HEK293 (cell line): ENCODE measurements around the gene HOXA11.

Experiments used
- CTCF ChIA-PET: fragments of 350-600 bp; formaldehyde crosslinking; extraction: SDS; loops from one replicate; lab custom pipeline; 2021; ENCODE audit warnings: antibody characterized with exemption; lab: Yijun Ruan, JAX
- POLR2A ChIA-PET: fragments of 300-600 bp; formaldehyde crosslinking; extraction: SDS; loops from one replicate; lab custom pipeline; 2020; ENCODE audit warnings: antibody characterized with exemption, inconsistent platforms; lab: Yijun Ruan, JAX
- H3K27ac ChIP-seq: fragments of 200-500 bp; sonication (Bioruptor generic); 2 replicates; pipeline ENCODE4 v1.5.1; 2014; ENCODE audit warnings: low read depth, low read length, control low read depth, inconsistent platforms; ENCODE audit errors: extremely low read depth
- H3K36me3 ChIP-seq, 2 experiments: fragments of 200-500 bp in 1 of 2; sonication (Bioruptor generic) in 1 of 2; 1 replicate in 1 of 2; 2 replicates in 1 of 2; pipeline ENCODE4 v1.5.1; 2014 to 2017; ENCODE audit warnings: inconsistent platforms in 2 of 2, low read length in 2 of 2; ENCODE audit not compliant: control insufficient read depth in 2 of 2, insufficient read depth in 1 of 2
- H3K4me1 ChIP-seq: fragments of 200-500 bp; sonication (Bioruptor generic); 2 replicates; pipeline ENCODE4 v1.5.1; 2014; ENCODE audit warnings: mild to moderate bottlenecking, low read length, inconsistent platforms; ENCODE audit not compliant: control insufficient read depth, insufficient read depth
- H3K4me3 ChIP-seq: 2 replicates; pipeline ENCODE4 v1.5.1; 2011; ENCODE audit warnings: low read depth, mild to moderate bottlenecking, control low read depth, low read length, moderate library complexity
- H3K9me3 ChIP-seq: fragments of 200-500 bp; sonication (Bioruptor generic); 2 replicates; pipeline ENCODE4 v1.5.1; 2014; ENCODE audit warnings: low read depth, low read length, inconsistent platforms; ENCODE audit not compliant: control insufficient read depth, insufficient read depth
- BCL6B ChIP-seq: fragments of 450-650 bp; formaldehyde crosslinking; IDR thresholded peaks from 2 replicates; pipeline ENCODE4 v1.5.1; 2017; ENCODE audit warnings: missing biosample characterization, missing genetic modification characterization
- GLI2 ChIP-seq: fragments of 450-650 bp; formaldehyde crosslinking; IDR thresholded peaks from 2 replicates; pipeline ENCODE4; 2017; ENCODE audit warnings: missing biosample characterization, missing genetic modification characterization, low read depth, borderline replicate concordance
- HIC1 ChIP-seq: fragments of 450-650 bp; formaldehyde crosslinking; IDR thresholded peaks from 2 replicates; pipeline ENCODE4 v1.5.1; 2016; ENCODE audit warnings: missing biosample characterization, missing genetic modification characterization
- MZF1 ChIP-seq: fragments of 450-650 bp; formaldehyde crosslinking; IDR thresholded peaks from 2 replicates; pipeline ENCODE4 v1.5.1; 2017; ENCODE audit warnings: missing biosample characterization, missing genetic modification characterization, borderline replicate concordance
- SALL2 ChIP-seq: fragments of 450-650 bp; formaldehyde crosslinking; IDR thresholded peaks from 2 replicates; pipeline ENCODE4 v1.5.0; 2017; ENCODE audit warnings: missing biosample characterization, mild to moderate bottlenecking, missing genetic modification characterization, borderline replicate concordance
- WT1 ChIP-seq: fragments of 450-650 bp; formaldehyde crosslinking; IDR thresholded peaks from 2 replicates; pipeline ENCODE4 v1.5.1; 2016; ENCODE audit warnings: missing biosample characterization, missing genetic modification characterization
- YY1 ChIP-seq: fragments of 450-650 bp; formaldehyde crosslinking; IDR thresholded peaks from 2 replicates; pipeline ENCODE4 v1.5.1; 2018; ENCODE audit warnings: missing biosample characterization, missing genetic modification characterization
- ZBTB26 ChIP-seq: fragments of 450-650 bp; formaldehyde crosslinking; optimal IDR thresholded peaks from 2 replicates; pipeline ENCODE3; 2016; ENCODE audit warnings: missing biosample characterization, mild to moderate bottlenecking, missing genetic modification characterization
- ZBTB8A ChIP-seq: fragments of 450-650 bp; formaldehyde crosslinking; IDR thresholded peaks from 2 replicates; pipeline ENCODE4 v1.5.1; 2016; ENCODE audit warnings: missing biosample characterization, missing genetic modification characterization
- ZFP69B ChIP-seq: fragments of 450-650 bp; formaldehyde crosslinking; IDR thresholded peaks from 2 replicates; pipeline ENCODE4 v1.5.1; 2016; ENCODE audit warnings: missing biosample characterization, missing genetic modification characterization
- ZNF114 ChIP-seq: fragments of 450-650 bp; formaldehyde crosslinking; IDR thresholded peaks from 2 replicates; pipeline ENCODE4 v1.5.0; 2017; ENCODE audit warnings: missing biosample characterization, missing genetic modification characterization
- ZNF140 ChIP-seq: fragments of 450-650 bp; formaldehyde crosslinking; IDR thresholded peaks from 2 replicates; pipeline ENCODE4 v1.5.1; 2016; ENCODE audit warnings: missing biosample characterization, missing genetic modification characterization
- ZNF155 ChIP-seq: fragments of 450-650 bp; formaldehyde crosslinking; IDR thresholded peaks from 2 replicates; pipeline ENCODE4 v1.5.1; 2016; ENCODE audit warnings: missing biosample characterization, missing genetic modification characterization
- ZNF175 ChIP-seq: fragments of 450-650 bp; formaldehyde crosslinking; IDR thresholded peaks from 2 replicates; pipeline ENCODE4 v1.5.1; 2016; ENCODE audit warnings: missing biosample characterization, missing genetic modification characterization
- ZNF221 ChIP-seq: fragments of 450-650 bp; formaldehyde crosslinking; IDR thresholded peaks from 2 replicates; pipeline ENCODE4 v1.5.1; 2017; ENCODE audit warnings: missing biosample characterization, missing genetic modification characterization, borderline replicate concordance
- ZNF335 ChIP-seq: fragments of 450-650 bp; formaldehyde crosslinking; conservative IDR thresholded peaks from 2 replicates; pipeline ENCODE4 v1.5.1; 2016; ENCODE audit warnings: missing biosample characterization, missing genetic modification characterization
- ZNF341 ChIP-seq: fragments of 450-650 bp; formaldehyde crosslinking; IDR thresholded peaks from 2 replicates; pipeline ENCODE4; 2016; ENCODE audit warnings: low read depth, missing biosample characterization, missing genetic modification characterization
- ZNF354C ChIP-seq: fragments of 450-650 bp; formaldehyde crosslinking; IDR thresholded peaks from 2 replicates; pipeline ENCODE4 v1.5.1; 2016; ENCODE audit warnings: missing biosample characterization, missing genetic modification characterization, low read depth, borderline replicate concordance
- ZNF362 ChIP-seq: fragments of 450-650 bp; formaldehyde crosslinking; IDR thresholded peaks from 2 replicates; pipeline ENCODE4 v1.5.1; 2016; ENCODE audit warnings: missing biosample characterization, missing genetic modification characterization
- ZNF366 ChIP-seq: fragments of 450-650 bp; formaldehyde crosslinking; conservative IDR thresholded peaks from 2 replicates; pipeline ENCODE4 v1.5.1; 2016; ENCODE audit warnings: missing biosample characterization, missing genetic modification characterization
- ZNF37A ChIP-seq: fragments of 450-650 bp; IDR thresholded peaks from 2 replicates; pipeline ENCODE4 v1.5.1; 2018; ENCODE audit warnings: missing biosample characterization, missing genetic modification characterization
- ZNF488 ChIP-seq: fragments of 450-650 bp; formaldehyde crosslinking; IDR thresholded peaks from 2 replicates; pipeline ENCODE4 v1.5.1; 2016; ENCODE audit warnings: missing biosample characterization, missing genetic modification characterization
- ZNF600 ChIP-seq: fragments of 450-650 bp; formaldehyde crosslinking; IDR thresholded peaks from 2 replicates; pipeline ENCODE4 v1.5.1; 2016; ENCODE audit warnings: missing biosample characterization, missing genetic modification characterization
- ZNF629 ChIP-seq: fragments of 450-650 bp; formaldehyde crosslinking; IDR thresholded peaks from 2 replicates; pipeline ENCODE4 v1.5.1; 2017; ENCODE audit warnings: missing biosample characterization, missing genetic modification characterization
- ZNF660 ChIP-seq: fragments of 450-650 bp; IDR thresholded peaks from 2 replicates; pipeline ENCODE4 v1.5.1; 2018; ENCODE audit warnings: missing biosample characterization, mild to moderate bottlenecking, missing genetic modification characterization
- ZNF707 ChIP-seq: fragments of 450-650 bp; formaldehyde crosslinking; IDR thresholded peaks from 2 replicates; pipeline ENCODE4 v1.5.1; 2016; ENCODE audit warnings: missing biosample characterization, missing genetic modification characterization
- ZNF747 ChIP-seq: fragments of 450-650 bp; formaldehyde crosslinking; IDR thresholded peaks from 2 replicates; pipeline ENCODE4 v1.5.1; 2016; ENCODE audit warnings: missing biosample characterization, missing genetic modification characterization
- ZNF768 ChIP-seq: fragments of 450-650 bp; formaldehyde crosslinking; IDR thresholded peaks from 2 replicates; pipeline ENCODE4 v1.5.1; 2018; ENCODE audit warnings: missing biosample characterization, mild to moderate bottlenecking, missing genetic modification characterization
- ZNF792 ChIP-seq: fragments of 450-650 bp; formaldehyde crosslinking; IDR thresholded peaks from 2 replicates; pipeline ENCODE4 v1.5.1; 2016; ENCODE audit warnings: missing biosample characterization, missing genetic modification characterization
- ZSCAN18 ChIP-seq: fragments of 450-650 bp; formaldehyde crosslinking; IDR thresholded peaks from 2 replicates; pipeline ENCODE4 v1.5.1; 2016; ENCODE audit warnings: missing biosample characterization, missing genetic modification characterization

HOXA11 gene

GRCh38 chr7:27147199-27148030, 37.6 kb downstream of the HOXA11 start, which contains the start of gene HOXA6:
Gene HOXA6 (minus strand): TSS chr7:27147774. CDS start chr7:27147749, 25 bp downstream.
- ChIA-PET POLR2A (interaction anchor here (1.0 to 5.6 kb wide), 12 partner anchors 9 to 294 kb away, joined by 3 to 42 read pairs (median 6); partner anchors contain the start of genes HOXA1, HOXA10, HOXA7 and HOXA9), CTCF (interaction anchor here (1.0 to 4.3 kb wide), 3 partner anchors 15 to 293 kb away, joined by 3 to 50 read pairs (median 4); partner anchors contain the start of gene HOXA4)
- Histone ChIP-seq H3K4me1 (peaks cover 18% of the 10 kb centered on the region), H3K9me3 (no peaks in the 10 kb centered on the region), H3K36me3 (peaks cover 0 to 61% of the 10 kb centered on the region in 2 experiments; a peak in 2 of 3 replicates), H3K27ac (peak within 1 kb of the TSS; percentile 99), H3K4me3 (peak within 1 kb of the TSS; percentile 59)
- TF ChIP-seq GLI2 (tag by site-specific recombination): no peak
- no peak for TF ChIP-seq ZNF768 (tag by site-specific recombination)
- no peak for TF ChIP-seq ZNF221
- TF ChIP-seq ZNF37A: no peak
- TF ChIP-seq YY1 (tag by site-specific recombination): no peak
- TF ChIP-seq ZNF155: no peak
- no peak for TF ChIP-seq ZNF175 (tag by site-specific recombination)
- no peak for TF ChIP-seq ZNF488 (tag by site-specific recombination)
- TF ChIP-seq ZNF366 (tag by site-specific recombination): peak; percentile 91
- TF ChIP-seq ZNF140 (tag by site-specific recombination): no peak
- no peak for TF ChIP-seq ZNF114 (tag by site-specific recombination)
- no peak for TF ChIP-seq ZNF747 (tag by site-specific recombination)
- no peak for TF ChIP-seq ZNF707 (tag by site-specific recombination)
- TF ChIP-seq ZSCAN18 (tag by site-specific recombination): no peak
- peak; percentile 51 for TF ChIP-seq ZBTB8A
- TF ChIP-seq ZNF792 (tag by site-specific recombination): no peak
- TF ChIP-seq ZNF629 (tag by site-specific recombination): peak; percentile 74
- no peak for TF ChIP-seq ZNF341
- peak; percentile 22; the same call in 1 of the 2 replicates for TF ChIP-seq ZNF660
- no peak for TF ChIP-seq ZBTB26
- 0 out of 2 replicates have a peak, but pooled peaks have one; percentile 11 for TF ChIP-seq ZFP69B (tag by site-specific recombination)
- TF ChIP-seq MZF1: no peak
- TF ChIP-seq ZNF600 (tag by site-specific recombination): peak; percentile 79
- no peak for TF ChIP-seq WT1 (tag by site-specific recombination)
- no peak for TF ChIP-seq SALL2 (tag by site-specific recombination)
- TF ChIP-seq ZNF335: peak; percentile 56
- TF ChIP-seq ZNF354C (tag by site-specific recombination): no peak
- TF ChIP-seq HIC1 (tag by site-specific recombination): 0 out of 2 replicates have a peak, but pooled peaks have one; percentile 11
- no peak for TF ChIP-seq ZNF362 (tag by site-specific recombination)
- no peak for TF ChIP-seq BCL6B
